SK-N-SH (cell line): Measurements from ENCODE around the gene SIAH1.

ENCODE experiments used
- ELF1 ChIP-seq: IDR thresholded peaks from 2 replicates; pipeline ENCODE4 v1.4.0; 2012
- POLR2AphosphoS5 ChIP-seq: IDR thresholded peaks from 2 replicates; pipeline ENCODE4 v1.6.1; 2012; ENCODE audit warnings: low read depth, low read length
- RAD21 ChIP-seq: IDR thresholded peaks from 2 replicates; pipeline ENCODE4 v1.6.1; 2012; ENCODE audit warnings: mild to moderate bottlenecking, low read length
- SIN3A ChIP-seq: IDR thresholded peaks from 2 replicates; pipeline ENCODE4 v1.6.1; 2012; ENCODE audit warnings: low read depth, mild to moderate bottlenecking, low read length, moderate library complexity, borderline replicate concordance
- TCF12 ChIP-seq: IDR thresholded peaks from 2 replicates; pipeline ENCODE4 v1.4.0; 2012
- TF ChIP-seq, protein P1 (sequence below): fragments of 200-600 bp; sonication (generic); IDR thresholded peaks from 2 replicates; pipeline ENCODE4 v1.6.1; 2017; ENCODE audit warnings: antibody characterized with exemption, mild to moderate bottlenecking, moderate library complexity

DNA sequence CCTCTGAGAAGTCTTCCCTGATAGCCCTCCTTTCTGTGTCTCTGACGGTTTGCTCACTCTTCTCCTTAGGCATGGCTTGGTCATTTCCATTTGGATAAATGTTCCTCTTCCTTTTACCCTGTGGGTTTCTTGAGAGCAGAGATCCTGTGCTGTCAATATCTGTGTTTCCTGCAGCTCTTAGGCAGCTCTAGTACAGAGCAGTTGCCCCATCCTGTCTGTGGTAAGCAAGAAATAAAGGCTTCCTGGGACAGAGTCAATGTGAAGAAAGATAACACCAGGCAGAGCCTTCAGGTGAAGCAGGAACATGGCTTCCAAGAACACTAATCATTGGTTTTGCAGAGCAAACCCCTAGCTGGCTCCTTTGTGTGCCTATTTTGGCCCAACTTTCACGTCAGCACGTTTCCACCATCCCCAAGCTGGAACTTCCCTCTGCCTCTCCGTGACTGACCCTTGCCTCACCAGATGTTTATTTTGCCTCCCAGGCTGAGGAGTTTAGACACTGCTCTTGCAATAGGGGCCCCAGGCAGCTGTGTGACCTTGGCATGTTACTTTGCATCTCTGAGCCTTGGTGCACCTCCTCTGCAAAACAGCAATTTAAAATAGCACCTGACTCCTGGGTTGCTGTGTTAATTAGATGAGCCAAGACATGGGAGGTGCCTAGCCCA is 49.6 kb upstream of the SIAH1 start:
- TF ChIP-seq, protein P1, sequence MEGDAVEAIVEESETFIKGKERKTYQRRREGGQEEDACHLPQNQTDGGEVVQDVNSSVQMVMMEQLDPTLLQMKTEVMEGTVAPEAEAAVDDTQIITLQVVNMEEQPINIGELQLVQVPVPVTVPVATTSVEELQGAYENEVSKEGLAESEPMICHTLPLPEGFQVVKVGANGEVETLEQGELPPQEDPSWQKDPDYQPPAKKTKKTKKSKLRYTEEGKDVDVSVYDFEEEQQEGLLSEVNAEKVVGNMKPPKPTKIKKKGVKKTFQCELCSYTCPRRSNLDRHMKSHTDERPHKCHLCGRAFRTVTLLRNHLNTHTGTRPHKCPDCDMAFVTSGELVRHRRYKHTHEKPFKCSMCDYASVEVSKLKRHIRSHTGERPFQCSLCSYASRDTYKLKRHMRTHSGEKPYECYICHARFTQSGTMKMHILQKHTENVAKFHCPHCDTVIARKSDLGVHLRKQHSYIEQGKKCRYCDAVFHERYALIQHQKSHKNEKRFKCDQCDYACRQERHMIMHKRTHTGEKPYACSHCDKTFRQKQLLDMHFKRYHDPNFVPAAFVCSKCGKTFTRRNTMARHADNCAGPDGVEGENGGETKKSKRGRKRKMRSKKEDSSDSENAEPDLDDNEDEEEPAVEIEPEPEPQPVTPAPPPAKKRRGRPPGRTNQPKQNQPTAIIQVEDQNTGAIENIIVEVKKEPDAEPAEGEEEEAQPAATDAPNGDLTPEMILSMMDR = no peak
- TF ChIP-seq POLR2AphosphoS5 = no peak
- TF ChIP-seq ELF1 = no peak
- TF ChIP-seq TCF12 = no peak
- TF ChIP-seq SIN3A = no peak
- no peak for TF ChIP-seq RAD21
